ENCODE data around the gene KRTAP10-11.
"Not testable (repeated sequence)": the region's sequence is repeated elsewhere in the genome, so short reads cannot be mapped to it uniquely, and the experiment has no call there.

KRTAP10-11 gene

DNA sequence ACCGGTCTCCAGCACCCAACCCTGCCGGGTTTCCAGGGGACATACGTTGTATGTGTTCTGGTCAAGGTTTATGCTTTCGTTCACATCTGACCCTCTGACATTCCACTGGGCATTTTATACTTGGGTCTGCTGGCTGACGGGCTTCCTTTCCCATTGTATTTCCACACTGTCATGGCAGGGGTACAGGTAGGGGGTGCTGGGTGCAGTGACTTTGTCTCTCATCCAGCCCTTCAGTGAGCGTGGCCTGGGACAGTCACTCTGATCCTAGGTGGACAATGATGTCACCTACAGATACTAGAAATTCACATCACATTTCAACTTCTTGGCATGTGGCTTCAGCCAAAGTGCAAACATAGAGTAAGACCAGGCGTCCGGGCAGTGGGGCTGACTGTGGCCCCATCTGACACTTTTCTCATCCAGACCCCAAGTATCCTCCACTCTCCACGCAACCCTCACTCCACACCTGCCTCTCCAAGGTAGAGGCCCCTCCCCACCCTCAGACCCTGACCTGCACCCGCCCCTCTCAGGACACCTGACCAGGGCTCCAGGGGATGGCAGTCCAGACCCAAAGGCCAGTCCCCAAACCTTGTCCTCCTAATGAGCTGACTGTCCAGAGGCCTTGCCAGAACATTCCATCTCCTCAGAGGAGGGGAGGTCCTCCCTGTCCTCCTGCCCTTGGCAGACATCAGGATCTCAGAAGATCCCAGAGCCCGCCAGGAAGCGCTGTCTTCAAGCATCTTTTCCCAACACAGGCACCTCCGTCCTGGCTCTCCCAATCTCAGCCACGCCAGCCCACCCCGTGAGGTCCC, 9.8 kb upstream of the KRTAP10-11 start:
- no peak overlapping the region for H3K4me3 ChIP-seq (ENCODE audit: low read depth, low read length)
- TF ChIP-seq, protein P1, sequence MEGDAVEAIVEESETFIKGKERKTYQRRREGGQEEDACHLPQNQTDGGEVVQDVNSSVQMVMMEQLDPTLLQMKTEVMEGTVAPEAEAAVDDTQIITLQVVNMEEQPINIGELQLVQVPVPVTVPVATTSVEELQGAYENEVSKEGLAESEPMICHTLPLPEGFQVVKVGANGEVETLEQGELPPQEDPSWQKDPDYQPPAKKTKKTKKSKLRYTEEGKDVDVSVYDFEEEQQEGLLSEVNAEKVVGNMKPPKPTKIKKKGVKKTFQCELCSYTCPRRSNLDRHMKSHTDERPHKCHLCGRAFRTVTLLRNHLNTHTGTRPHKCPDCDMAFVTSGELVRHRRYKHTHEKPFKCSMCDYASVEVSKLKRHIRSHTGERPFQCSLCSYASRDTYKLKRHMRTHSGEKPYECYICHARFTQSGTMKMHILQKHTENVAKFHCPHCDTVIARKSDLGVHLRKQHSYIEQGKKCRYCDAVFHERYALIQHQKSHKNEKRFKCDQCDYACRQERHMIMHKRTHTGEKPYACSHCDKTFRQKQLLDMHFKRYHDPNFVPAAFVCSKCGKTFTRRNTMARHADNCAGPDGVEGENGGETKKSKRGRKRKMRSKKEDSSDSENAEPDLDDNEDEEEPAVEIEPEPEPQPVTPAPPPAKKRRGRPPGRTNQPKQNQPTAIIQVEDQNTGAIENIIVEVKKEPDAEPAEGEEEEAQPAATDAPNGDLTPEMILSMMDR (IDR thresholded peaks at IDR 0.05; ENCODE audit: insufficient read depth, low read depth, low read length, missing control alignments) = no peak
- DNase-seq (ENCODE audit: low read depth) = no peak

DNA sequence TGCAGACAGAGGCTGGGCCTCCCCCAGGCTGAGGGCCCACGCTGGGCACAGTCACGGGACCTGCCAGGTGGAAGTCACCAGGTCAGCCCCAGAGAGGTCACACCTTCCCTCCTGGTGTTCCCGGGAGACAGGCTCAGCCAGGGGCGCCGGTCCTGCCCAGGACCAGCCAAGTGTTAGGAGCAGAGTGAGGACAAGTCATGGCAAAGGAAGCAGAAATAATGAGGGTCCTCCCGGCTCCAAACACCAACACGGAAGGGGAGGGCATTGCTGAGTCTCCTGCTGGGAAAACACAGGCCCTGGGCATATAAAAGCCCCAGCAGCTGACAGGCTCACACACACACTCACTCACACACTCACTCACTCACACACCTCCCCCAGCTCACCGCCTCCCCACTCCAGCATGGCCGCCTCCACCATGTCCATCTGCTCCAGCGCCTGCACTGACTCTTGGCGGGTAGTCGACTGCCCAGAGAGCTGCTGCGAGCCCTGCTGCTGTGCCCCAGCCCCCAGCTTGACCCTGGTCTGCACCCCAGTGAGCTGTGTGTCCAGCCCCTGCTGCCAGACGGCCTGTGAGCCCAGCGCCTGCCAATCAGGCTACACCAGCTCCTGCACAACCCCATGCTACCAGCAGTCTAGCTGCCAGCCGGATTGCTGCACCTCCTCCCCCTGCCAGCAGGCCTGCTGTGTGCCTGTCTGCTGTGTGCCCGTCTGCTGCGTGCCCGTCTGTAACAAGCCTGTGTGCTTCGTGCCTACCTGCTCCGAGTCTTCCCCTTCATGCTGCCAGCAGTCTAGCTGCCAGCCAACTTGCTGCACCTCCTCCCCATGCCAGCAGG, 9.0 kb upstream of the KRTAP10-11 start, which contains the start of gene KRTAP10-10:
Gene KRTAP10-10, plus strand, starts transcription at position 339 of the 833 bp plus-strand sequence. Its CDS starts 62 bp downstream, at position 401.
- DNase-seq (ENCODE audit: low read depth) = no peak

DNA sequence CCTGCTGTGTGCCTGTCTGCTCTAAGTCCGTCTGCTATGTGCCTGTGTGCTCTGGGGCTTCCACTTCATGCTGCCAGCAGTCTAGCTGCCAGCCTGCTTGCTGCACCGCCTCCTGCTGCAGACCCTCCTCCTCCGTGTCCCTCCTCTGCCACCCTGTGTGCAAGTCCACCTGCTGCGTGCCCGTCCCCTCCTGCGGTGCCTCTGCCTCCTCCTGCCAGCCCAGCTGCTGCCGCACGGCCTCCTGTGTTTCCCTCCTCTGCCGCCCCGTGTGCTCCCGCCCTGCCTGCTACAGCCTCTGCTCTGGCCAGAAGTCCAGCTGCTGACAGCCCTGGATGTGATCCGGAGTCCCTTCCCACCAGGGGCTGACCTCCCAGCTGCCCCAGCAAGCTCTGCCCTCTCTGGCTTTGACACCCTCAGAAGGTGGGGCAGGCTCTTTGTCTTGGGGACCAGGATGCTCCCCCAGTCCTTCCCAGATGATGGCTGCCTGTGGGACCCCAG, 8.3 kb upstream of the KRTAP10-11 start:
- not testable (repeated sequence) for H3K4me3 ChIP-seq (ENCODE audit: low read depth, low read length); DNase-seq (ENCODE audit: low read depth)

More for the DNA sequence above, 9.0 kb upstream of the KRTAP10-11 start, which contains the start of gene KRTAP10-10:
- TF ChIP-seq, protein P1 (IDR thresholded peaks at IDR 0.05; ENCODE audit: insufficient read depth, low read depth, low read length, missing control alignments) = no peak
- H3K4me3 ChIP-seq (ENCODE audit: low read depth, low read length) = no peak within 1 kb of the TSS

DNA sequence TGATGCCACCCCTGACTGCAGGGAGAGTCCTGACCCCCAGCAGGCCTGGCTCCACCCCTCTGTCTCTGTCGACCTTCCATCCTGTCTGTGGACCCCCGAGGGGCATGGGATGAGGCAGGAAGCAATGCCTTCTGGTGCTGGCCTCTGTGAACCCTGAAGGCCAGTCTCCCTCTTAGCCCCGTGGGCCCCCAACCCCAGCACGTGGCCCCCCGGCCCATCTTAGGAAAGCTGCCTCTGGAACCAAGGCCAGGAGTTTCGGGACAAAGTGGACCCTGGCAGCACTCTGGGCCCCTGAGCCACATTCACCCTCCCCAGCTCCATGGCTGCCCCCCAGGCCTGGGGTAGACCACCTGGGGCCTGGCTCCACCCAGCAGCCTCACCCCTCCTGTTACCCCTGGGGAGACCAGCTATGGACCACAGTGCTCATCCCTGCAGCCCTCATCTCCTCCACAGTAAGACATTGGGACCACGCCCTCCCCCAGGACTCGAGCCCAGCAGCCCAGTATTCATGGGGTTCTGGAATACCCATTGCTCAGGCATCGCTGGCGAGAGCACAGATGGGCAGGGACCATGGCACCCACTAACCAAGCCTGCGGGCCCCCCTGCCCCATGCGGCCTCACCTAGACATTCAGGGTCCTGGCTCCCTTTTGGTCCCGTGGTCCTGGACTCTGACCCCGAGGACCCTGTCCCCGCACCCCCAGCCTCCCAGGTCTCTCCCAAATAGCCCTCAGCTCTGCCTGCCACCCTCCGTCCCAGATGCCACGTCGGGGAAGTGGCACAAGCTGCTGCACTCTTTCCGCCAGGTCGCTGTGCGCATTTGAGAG, 7.5 kb upstream of the KRTAP10-11 start:
- not testable (repeated sequence) for H3K4me3 ChIP-seq (ENCODE audit: low read depth, low read length); DNase-seq (ENCODE audit: low read depth)

DNA sequence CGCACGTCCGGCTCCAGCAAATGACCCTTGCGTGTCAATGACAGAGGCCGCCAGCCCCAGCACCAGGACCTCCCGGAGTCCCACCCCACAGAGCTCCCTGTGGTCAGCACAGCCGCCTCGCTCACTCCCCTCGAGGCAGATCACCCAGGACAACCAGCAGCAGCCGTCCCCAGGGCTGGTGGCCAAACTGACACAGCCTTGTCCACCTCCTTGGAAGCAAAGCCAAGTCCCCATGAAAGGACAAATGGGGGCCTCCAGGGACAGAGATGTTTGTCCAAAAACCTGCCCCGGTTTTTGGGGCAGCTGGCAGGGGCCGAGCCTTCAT, 6.9 kb upstream of the KRTAP10-11 start:
- TF ChIP-seq, protein P1 (IDR thresholded peaks at IDR 0.05; ENCODE audit: insufficient read depth, low read depth, low read length, missing control alignments) = no peak
- H3K4me3 ChIP-seq (ENCODE audit: low read depth, low read length) = no peak overlapping the region
- DNase-seq (ENCODE audit: low read depth) = no peak

DNA sequence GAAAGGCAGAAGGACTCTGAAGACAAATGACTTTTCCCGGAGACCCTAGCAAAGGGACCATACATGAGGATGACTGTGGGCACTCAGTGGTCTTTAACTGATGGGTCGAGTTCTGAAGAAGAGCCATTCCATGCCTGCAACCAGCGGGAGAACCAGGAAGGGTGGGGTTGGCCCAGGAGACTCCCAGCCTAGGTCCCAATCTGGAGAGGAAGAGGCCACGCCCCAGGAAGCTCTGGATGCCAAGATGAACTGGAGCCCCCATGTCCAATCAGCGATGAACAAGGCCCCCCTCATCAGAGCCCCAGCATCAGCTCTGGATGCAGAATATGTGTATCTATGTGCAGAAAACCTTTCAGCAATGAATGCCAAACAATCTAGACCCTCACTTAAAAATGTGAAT, 5.5 kb upstream of the KRTAP10-11 start:
- TF ChIP-seq, protein P1 (IDR thresholded peaks at IDR 0.05; ENCODE audit: insufficient read depth, low read depth, low read length, missing control alignments) = no peak
- no peak overlapping the region for H3K4me3 ChIP-seq (ENCODE audit: low read depth, low read length)
- DNase-seq (ENCODE audit: low read depth) = no peak

DNA sequence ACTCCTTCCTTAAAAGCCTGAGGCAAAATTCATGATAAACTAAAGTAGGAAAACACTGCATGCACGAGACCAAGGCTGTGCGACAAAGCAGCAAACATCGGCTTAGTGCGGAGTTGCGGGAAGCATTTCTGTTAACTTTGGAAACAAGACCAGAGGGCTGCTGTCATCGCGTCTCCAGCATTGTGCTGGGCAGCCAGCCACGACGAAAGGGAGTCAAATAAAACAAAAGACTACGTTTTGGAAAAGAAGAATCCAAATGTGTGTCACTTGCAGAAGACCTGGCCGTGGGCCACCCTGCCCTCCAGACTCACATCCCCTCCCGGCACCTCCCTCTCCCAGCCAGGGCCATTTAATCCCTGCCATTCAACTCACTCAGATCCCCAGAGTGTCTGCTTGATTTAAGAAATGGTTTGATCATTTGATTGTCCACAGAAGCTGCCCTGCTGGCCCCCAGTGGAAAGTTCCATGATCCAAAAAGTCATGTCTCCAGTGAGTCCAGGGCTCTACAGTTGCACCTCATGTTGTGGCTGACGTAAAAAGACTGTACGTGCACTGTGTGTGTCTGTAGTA, 2.4 kb upstream of the KRTAP10-11 start:
- TF ChIP-seq, protein P1 (IDR thresholded peaks at IDR 0.05; ENCODE audit: insufficient read depth, low read depth, low read length, missing control alignments) = no peak
- DNase-seq (ENCODE audit: low read depth) = no peak
- H3K4me3 ChIP-seq (ENCODE audit: low read depth, low read length) = no peak overlapping the region
